K562 (cell line): ENCODE measurements around the gene ADRA2A. TPM values are rescaled to one million over a fixed set of nuclear protein-coding genes. Genes with fewer than 3 reads are reported as not detected.
A peak's percentile ranks its signal among the peaks of the same experiment; 100 is the strongest.

Experiments
- ATAC-seq: fragments of 200-7000 bp; cut with Tn5 transposase; 3 replicates; pipeline ENCODE4 v1.9.1; 2020; ENCODE audit warnings: moderate library complexity
- BruUV-seq: library from RNA; stranded (reverse); fragments of 400-500 nt; replicated peaks from 2 replicates; lab custom pipeline; 2021; lab: Mats Ljungman, UMichigan
- CTCF ChIA-PET: fragments of 300-600 bp; formaldehyde crosslinking; extraction: SDS; loops from one replicate; lab custom pipeline; 2021; ENCODE audit warnings: low intra/inter-chr PET ratio; lab: Yijun Ruan, JAX
- POLR2A ChIA-PET: fragments of 300-600, 350-650 bp; sonication (Branson Sonifier 250); formaldehyde crosslinking; extraction: SDS; loops from one replicate; lab custom pipeline; 2021; ENCODE audit warnings: antibody characterized with exemption, inconsistent platforms; lab: Yijun Ruan, JAX
- DNase-seq, 4 experiments: peaks; one replicate each; pipeline versions ENCODE4 v3.0.0 to v3.0.0-alpha.2; 2011 to 2018; ENCODE audit warnings: low spot score in 3 of 4, mixed read lengths in 3 of 4; ENCODE audit errors: extremely low read depth in 1 of 4
- FAIRE-seq: peaks from 2 replicates; lab custom pipeline; 2011; peaks lifted over from hg19 to GRCh38; lab: Jason Lieb, UNC
- H2AFZ ChIP-seq: 2 replicates; pipeline ENCODE4 v1.6.0; 2011; ENCODE audit warnings: low read depth, low read length, control low read depth, inconsistent platforms
- H3K27ac ChIP-seq: fragments of 200-600 bp; 3 replicates; pipeline ENCODE4 v1.8.0; 2011; ENCODE audit warnings: low read depth, mild to moderate bottlenecking, control low read depth, inconsistent platforms, low read length, moderate library complexity, mixed read lengths; ENCODE audit errors: extremely low read depth
- H3K27me3 ChIP-seq, 2 experiments: fragments of 300-600 bp in 1 of 2; 2 replicates in 1 of 2; 3 replicates in 1 of 2; pipeline versions ENCODE4 v1.6.0 to v1.8.0; 2011; ENCODE audit warnings: inconsistent platforms in 2 of 2, low read length in 2 of 2, mild to moderate bottlenecking in 1 of 2, mixed read lengths in 1 of 2, moderate library complexity in 1 of 2; ENCODE audit not compliant: control insufficient read depth in 2 of 2, insufficient read depth in 2 of 2
- H3K36me3 ChIP-seq: fragments of 300-600 bp; 3 replicates; pipeline ENCODE4 v1.8.0; 2011; ENCODE audit warnings: mild to moderate bottlenecking, low read length, inconsistent platforms; ENCODE audit not compliant: control insufficient read depth, insufficient read depth
- H3K4me1 ChIP-seq, 2 experiments: fragments of 200-600 bp in 1 of 2; replicated peaks in 1 of 2; 2 replicates in 1 of 2; 3 replicates in 1 of 2; pipeline versions ENCODE4 v1.5.1 to v1.8.0; 2011; ENCODE audit warnings: inconsistent platforms in 2 of 2, low read length in 2 of 2, mild to moderate bottlenecking in 1 of 2, mixed read lengths in 1 of 2, moderate library complexity in 1 of 2; ENCODE audit not compliant: control insufficient read depth in 2 of 2, insufficient read depth in 2 of 2
- H3K4me2 ChIP-seq: 2 replicates; pipeline ENCODE4 v1.6.1; 2011; ENCODE audit warnings: low read length, control low read depth, inconsistent platforms, mixed read lengths; ENCODE audit not compliant: insufficient read depth
- H3K4me3 ChIP-seq: fragments of 200-600 bp; sonication (generic), shearing (Covaris generic); 2 replicates; pipeline ENCODE4 v1.5.1; 2016; ENCODE audit warnings: control low read depth, inconsistent platforms
- H3K79me2 ChIP-seq: fragments of 200-600 bp; 3 replicates; pipeline ENCODE4 v1.8.0; 2011; ENCODE audit warnings: low read length, inconsistent platforms; ENCODE audit not compliant: control insufficient read depth, insufficient read depth
- H3K9ac ChIP-seq, 2 experiments: 2 replicates each; pipeline versions ENCODE4 v1.6.0 to v1.6.1; 2011; ENCODE audit warnings: low read depth in 2 of 2, low read length in 2 of 2, control low read depth in 1 of 2, inconsistent platforms in 1 of 2, mild to moderate bottlenecking in 1 of 2, mixed read lengths in 1 of 2; ENCODE audit not compliant: insufficient read depth in 1 of 2
- H3K9me1 ChIP-seq: one replicate; pipeline ENCODE4 v1.6.0; 2011; ENCODE audit warnings: inconsistent platforms, mild to moderate bottlenecking, low read length, moderate library complexity; ENCODE audit not compliant: control insufficient read depth, insufficient read depth
- H3K9me3 ChIP-seq: replicated peaks from 2 replicates; pipeline ENCODE4 v1.5.1; 2011; ENCODE audit warnings: low read depth, low read length, inconsistent platforms; ENCODE audit not compliant: control insufficient read depth, insufficient read depth
- H4K20me1 ChIP-seq: replicated peaks from 2 replicates; pipeline ENCODE4 v1.6.1; 2011; ENCODE audit warnings: low read length, inconsistent platforms, mixed read lengths; ENCODE audit not compliant: control insufficient read depth, insufficient read depth
- CEBPG ChIP-seq, 3 experiments: fragments of 200-800 bp in 1 of 3; sonication (Bioruptor generic) in 1 of 3; sonication (generic) in 1 of 3; formaldehyde crosslinking in 1 of 3; IDR thresholded peaks in 2 of 3; conservative IDR thresholded peaks in 1 of 3; 2 replicates each; pipeline versions ENCODE4 v1.6.1 to v1.8.0; 2016 to 2022; ENCODE audit warnings: missing compliant biosample characterization in 2 of 3, missing genetic modification characterization in 2 of 3, mild to moderate bottlenecking in 1 of 3, missing genetic modification reagents in 1 of 3
- IRF9 ChIP-seq: fragments of 450-650 bp; IDR thresholded peaks from 2 replicates; pipeline ENCODE4 v1.6.1; 2016; ENCODE audit warnings: missing biosample characterization, missing genetic modification characterization
- PRPF4 ChIP-seq: fragments of 200-400 bp; formaldehyde crosslinking; IDR thresholded peaks from one replicate; pipeline ENCODE4 v1.6.1; 2017; ENCODE audit warnings: low read length, low read depth, mild to moderate bottlenecking; ENCODE audit not compliant: insufficient read depth, poor library complexity, severe bottlenecking
- TSC22D4 ChIP-seq: fragments of 450-650 bp; IDR thresholded peaks from 2 replicates; pipeline ENCODE4 v1.6.1; 2016; ENCODE audit warnings: missing genetic modification characterization, missing biosample characterization, control low read depth
- WGBS: fragments of 100-300 bp; shearing (Covaris generic); methylation state at CpG from one replicate; pipeline ENCODE4 v1.1.6; 2016; ENCODE audit warnings: low coverage, mixed read lengths; ENCODE audit not compliant: insufficient coverage; ENCODE audit errors: missing lambda C conversion rate; 5-methylcytosine and 5-hydroxymethylcytosine counted together
- in situ Hi-C: fragments of 300-500 bp; cut with MboI; formaldehyde crosslinking; loops from 4 replicates; pipeline ENCODE4 v1.15.0; 2018; ENCODE audit warnings: inconsistent platforms, mixed read lengths
- intact Hi-C: fragments of 100-400 bp; cut with micrococcal nuclease; formaldehyde crosslinking; loops from 2 replicates; pipeline ENCODE4 v1.14.2; 2022
- polyA plus RNA-seq, 8 experiments: library from polyadenylated mRNA; depleted of rRNA in 4 of 8; stranded (reverse) in 5 of 8; unstranded in 3 of 8; fragments of >200 nt; fragmentation: Nextera tagmentation in 2 of 8; fragmentation: Illumina TruSeq in 1 of 8; extraction: Ambion mirVana in 2 of 8; extraction: Trizol in 1 of 8; gene quantifications; 2 replicates each; pipeline versions ENCODE4 v1.2.1 to v1.2.3, GENCODE V29; 2011 to 2014; ENCODE audit warnings: inconsistent platforms in 1 of 8, missing spikeins in 1 of 8
- total RNA-seq, 7 experiments: library from RNA; depleted of rRNA in 6 of 7; stranded (reverse); fragments of >200 nt in 6 of 7; fragmentation: Illumina TruSeq in 2 of 7; extraction: Trizol in 2 of 7; gene quantifications; 2 replicates each; pipeline versions ENCODE4 v1.2.1 to v1.2.3, GENCODE V29; 2011 to 2021; ENCODE audit warnings: low replicate concordance in 1 of 7

ADRA2A gene
- total and polyA plus RNA-seq, 9 of the 15 experiments (the other 6 are each of a cell fraction or from before 2014, with no cell fraction given), result not detected

DNA sequence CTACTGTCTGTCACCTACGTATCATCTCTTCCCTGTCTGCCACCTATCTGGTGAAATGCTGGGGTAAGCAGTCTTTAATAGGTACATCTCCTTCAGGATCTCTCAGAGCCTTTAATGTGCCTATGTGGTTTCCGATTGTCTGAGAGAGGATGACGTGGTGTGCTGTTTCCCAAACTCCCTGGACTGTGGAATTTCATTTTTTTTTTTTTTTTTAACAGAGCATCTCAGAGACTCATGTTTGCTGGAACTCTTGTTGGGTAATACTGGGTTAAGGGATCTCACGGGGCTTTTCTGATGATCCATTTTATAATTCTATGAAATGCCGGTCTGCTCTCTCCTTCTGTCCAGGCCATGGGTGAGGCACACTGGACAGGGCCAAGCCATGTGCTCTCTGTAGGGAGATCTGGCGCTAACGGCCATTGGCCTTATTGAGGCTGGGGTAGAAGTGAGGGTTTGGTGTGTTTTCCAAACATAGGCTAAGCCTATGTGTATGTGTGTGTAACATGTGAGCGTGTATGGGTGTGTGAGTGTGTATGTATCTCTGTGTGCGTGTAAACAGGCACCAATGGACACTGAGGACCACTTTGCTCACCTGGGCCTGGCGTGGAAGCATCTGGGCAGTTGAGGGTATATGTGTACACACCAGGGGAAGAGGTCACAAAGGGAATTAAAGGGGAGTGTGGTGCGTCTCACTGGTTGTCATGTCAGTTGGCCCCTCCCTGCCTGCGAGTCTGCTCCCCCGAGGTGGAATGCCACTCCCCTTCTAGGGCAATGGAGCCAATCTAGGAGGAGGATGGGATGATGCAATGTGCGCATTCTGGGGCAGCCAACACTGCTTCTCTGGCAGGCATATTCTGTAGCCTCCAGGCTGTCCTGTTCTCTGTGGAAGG is 7.8 kb downstream of the ADRA2A start (continued):
- TF ChIP-seq CEBPG (CRISPR knock-in tag; IDR thresholded peaks at IDR 0.05), result no peak
- TF ChIP-seq CEBPG (tag; conservative IDR thresholded peaks at IDR 0.05 in 1 of 2, IDR thresholded peaks at IDR 0.05 in 1 of 2), result peak in 1 of 2 experiments; percentile 59; a peak in 2 of 4 replicates
- TF ChIP-seq IRF9 (tag), result no peak
- no peak for TF ChIP-seq TSC22D4 (tag)

DNA sequence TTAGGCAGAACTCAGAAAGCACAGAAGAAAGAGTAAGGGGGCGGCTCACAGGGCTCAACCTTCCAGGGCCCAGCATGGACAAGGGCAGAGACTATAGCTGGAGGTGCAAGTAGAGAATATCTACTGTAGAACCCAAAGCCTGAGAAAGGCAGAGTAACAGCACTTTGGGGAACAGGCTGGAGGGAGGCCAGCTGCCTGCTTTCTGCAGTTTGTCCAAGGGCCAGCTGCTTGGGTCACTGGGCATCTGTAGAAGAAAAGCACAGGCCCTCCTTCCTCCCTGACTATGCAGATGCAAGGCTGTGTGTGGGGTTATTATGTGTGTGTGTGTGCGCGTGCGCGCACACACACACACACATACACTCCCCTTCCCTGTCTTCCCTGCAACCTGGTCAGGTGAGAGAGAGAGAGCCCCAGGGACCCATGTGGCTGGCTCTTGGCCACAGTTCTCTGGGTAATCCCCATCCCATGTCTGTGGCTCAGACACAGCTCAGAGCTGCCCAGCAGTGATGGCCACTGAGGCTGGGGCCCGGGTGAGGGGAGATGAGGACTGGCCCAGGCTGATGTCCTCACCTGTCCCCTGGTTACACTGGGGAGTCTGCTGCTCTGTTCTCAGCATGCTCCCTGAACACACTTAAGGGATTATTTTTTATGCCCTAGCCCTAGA is 9.0 kb downstream of the ADRA2A start:
- DNase-seq (no peak), FAIRE-seq (no peak), ATAC-seq (no peak)
- Histone ChIP-seq H4K20me1 (no peaks in the 10 kb centered on the region), H3K9me3 (no peaks in the 10 kb centered on the region), H3K79me2 (no peaks in the 10 kb centered on the region), H3K27ac (no peak overlapping the region), H3K9ac (no peak overlapping the region), H3K9me1 (no peaks in the 10 kb centered on the region), H2AFZ (no peak overlapping the region), H3K27me3 (peaks cover 0 to 5% of the 10 kb centered on the region in 2 experiments; a peak in 1 of 5 replicates), H3K4me3 (no peak overlapping the region), H3K4me1 (no peaks in the 10 kb centered on the region; a peak in 1 of 5 replicates), H3K4me2 (no peak overlapping the region), H3K36me3 (no peaks in the 10 kb centered on the region)
- no peak for TF ChIP-seq PRPF4
- WGBS, result 41% methylated on average over 4 of the region's 6 CpGs
- ChIA-PET POLR2A (no interaction called here), CTCF (no interaction called here)
- BruUV-seq, result no TSS peak
- intact Hi-C loops (no loop called here), in situ Hi-C loops (no loop called here)
